H7 (cell line): ENCODE data around the gene PSMA5. TPM values are rescaled to one million over a fixed set of nuclear protein-coding genes. Genes with fewer than 3 reads are reported as not detected.
"Not testable (repeated sequence)": the region's sequence is repeated elsewhere in the genome, so short reads cannot be mapped to it uniquely, and the experiment has no call there.

Source experiments
- DNase-seq: peaks from one replicate; pipeline ENCODE4 v3.0.0; 2012
- H3K27me3 ChIP-seq: 2 replicates; pipeline ENCODE4 v1.6.0; 2011; ENCODE audit warnings: mild to moderate bottlenecking, low read length; ENCODE audit not compliant: control insufficient read depth, insufficient read depth
- H3K36me3 ChIP-seq: replicated peaks from 2 replicates; pipeline ENCODE4 v1.5.1; 2011; ENCODE audit warnings: low read length; ENCODE audit not compliant: control insufficient read depth, insufficient read depth
- H3K4me3 ChIP-seq: 2 replicates; pipeline ENCODE4 v1.5.1; 2011; ENCODE audit warnings: low read depth, mild to moderate bottlenecking, control low read depth, low read length, moderate library complexity; ENCODE audit not compliant: insufficient read depth
- total RNA-seq: library from RNA; depleted of rRNA; stranded (reverse); fragments of >200 nt; shearing (Covaris generic); gene quantifications from 2 replicates; pipeline ENCODE4 v1.2.3, GENCODE V29; 2014

Gene PSMA5
- total RNA-seq, 1 experiment from 2014 or later: 141 TPM

DNA sequence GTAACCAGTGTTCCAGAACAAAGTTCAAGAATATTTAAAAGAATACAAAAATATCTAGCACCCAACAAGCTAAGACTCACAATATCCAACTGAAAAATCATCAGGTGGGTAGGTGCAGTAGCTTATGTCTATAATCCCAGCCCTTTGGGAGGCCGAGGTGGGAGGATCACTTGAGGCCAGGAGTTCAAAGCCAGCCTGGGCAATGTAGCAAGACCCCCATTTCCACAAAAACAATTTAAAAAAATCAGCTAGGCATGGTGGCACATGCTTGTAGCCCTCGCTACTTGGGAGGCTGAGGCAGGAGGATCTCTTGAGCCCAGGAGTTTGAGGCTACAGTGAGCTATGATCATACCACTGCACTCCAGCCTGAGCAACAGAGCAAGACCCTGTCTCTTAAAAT lies 52.6 kb downstream of the PSMA5 start:
- not testable (repeated sequence) for DNase-seq, H3K36me3 ChIP-seq, H3K27me3 ChIP-seq, H3K4me3 ChIP-seq

- no peaks in the 10 kb centered on the region for H3K36me3 ChIP-seq
- H3K27me3 ChIP-seq: no peaks in the 10 kb centered on the region
- DNase-seq: peak; percentile 33
- no peak overlapping the region for H3K4me3 ChIP-seq
Observed at GRCh38 chr1:109373126-109373525, 53.1 kb downstream of the PSMA5 start.

GRCh38 chr1:109372281-109372680 lies 54.0 kb downstream of the PSMA5 start:
- no peak for DNase-seq
- H3K4me3 ChIP-seq: no peak overlapping the region
- H3K27me3 ChIP-seq: no peaks in the 10 kb centered on the region
- H3K36me3 ChIP-seq: no peaks in the 10 kb centered on the region

GRCh38 chr1:109371341-109371739 lies 54.9 kb downstream of the PSMA5 start:
- Histone ChIP-seq H3K36me3 (peaks cover 2% of the 10 kb centered on the region; the same call in 1 of the 2 replicates), H3K4me3 (no peak overlapping the region), H3K27me3 (no peaks in the 10 kb centered on the region)
- DNase-seq: no peak

DNA sequence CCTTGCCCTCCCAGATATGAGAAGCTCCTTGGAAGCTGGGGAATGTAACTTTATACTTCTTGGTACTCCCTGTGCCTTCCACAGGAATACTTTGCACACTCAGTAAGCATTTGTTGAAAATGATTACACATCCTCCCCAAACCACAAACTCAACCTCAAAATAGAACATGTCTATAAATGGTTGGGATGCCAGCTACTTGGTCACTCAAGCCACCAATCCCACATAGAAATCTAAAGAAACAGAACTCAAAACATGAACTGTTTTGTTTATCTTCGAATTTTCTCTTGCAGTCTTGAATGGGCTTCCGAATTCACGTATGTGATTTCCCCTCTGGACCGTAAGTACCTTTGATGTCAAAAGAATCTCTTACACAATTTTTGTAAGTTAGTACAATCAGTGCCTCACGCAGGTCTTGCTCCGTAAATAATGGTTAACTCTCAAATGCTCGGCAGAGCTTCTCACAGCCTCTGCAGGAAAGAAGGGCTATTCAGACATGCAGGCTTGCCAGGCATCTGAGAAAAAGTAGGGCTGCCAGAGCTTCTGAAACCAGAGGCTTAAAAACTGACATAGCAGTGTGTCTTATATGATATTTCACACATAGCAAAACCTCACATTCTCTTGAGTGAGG lies 55.4 kb downstream of the PSMA5 start:
- Histone ChIP-seq H3K27me3 (no peaks in the 10 kb centered on the region), H3K4me3 (no peak overlapping the region), H3K36me3 (peaks cover 2% of the 10 kb centered on the region; the same call in 1 of the 2 replicates)
- DNase-seq: no peak

DNA sequence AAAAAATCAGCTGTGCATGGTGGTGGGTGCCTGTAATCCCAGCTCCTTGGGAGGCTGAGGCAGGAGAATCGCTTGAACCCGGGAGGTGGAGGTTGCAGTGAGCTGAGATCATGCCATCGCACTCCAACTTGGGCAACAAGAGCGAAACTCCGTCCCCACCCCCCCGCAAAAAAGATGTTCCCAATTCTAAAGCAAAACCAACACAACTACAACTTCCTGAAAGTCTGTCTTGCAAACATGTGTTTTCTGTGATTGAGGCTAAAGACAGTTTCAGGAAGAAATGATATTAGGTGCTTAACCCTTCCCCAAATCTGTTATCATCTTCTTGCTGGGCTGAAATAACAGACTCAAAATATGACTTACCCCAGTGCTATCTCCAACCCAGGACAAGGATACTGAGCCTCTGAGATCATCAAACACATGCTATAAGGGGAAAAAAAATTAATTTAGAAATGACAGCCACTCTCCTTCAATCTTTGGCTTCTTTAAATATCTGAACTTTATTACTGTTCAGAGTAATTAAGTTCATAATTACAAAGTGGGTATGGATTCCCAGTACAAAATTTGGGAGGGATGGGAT lies 57.0 kb downstream of the PSMA5 start:
- peaks cover 2% of the 10 kb centered on the region; the same call in 1 of the 2 replicates for H3K36me3 ChIP-seq
- no peak overlapping the region for H3K4me3 ChIP-seq
- DNase-seq: no peak

DNA sequence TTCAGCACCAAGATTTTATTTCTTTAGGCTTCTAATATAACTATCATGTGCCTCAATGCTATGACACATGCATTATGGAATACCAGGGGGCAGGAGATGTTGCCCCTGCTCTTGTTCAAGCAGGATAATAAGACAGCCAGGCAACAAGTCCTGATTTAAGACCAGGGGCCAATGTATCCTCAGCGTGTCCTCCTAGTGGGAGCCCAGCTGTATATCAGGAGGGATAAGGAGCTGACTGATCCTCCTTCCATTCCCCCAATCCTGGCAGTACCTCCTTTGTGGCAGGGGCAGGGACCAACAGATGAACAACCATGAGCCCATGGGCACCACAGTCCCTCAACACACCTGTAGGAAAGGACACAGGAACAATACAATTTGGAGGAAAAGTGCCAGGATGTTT lies 57.8 kb downstream of the PSMA5 start:
- Histone ChIP-seq H3K27me3 (no peaks in the 10 kb centered on the region), H3K4me3 (no peak overlapping the region), H3K36me3 (peaks cover 2% of the 10 kb centered on the region; the same call in 1 of the 2 replicates)
- peak; percentile 46 for DNase-seq

More for the DNA sequence above, 57.0 kb downstream of the PSMA5 start:
- no peaks in the 10 kb centered on the region for H3K27me3 ChIP-seq

DNA sequence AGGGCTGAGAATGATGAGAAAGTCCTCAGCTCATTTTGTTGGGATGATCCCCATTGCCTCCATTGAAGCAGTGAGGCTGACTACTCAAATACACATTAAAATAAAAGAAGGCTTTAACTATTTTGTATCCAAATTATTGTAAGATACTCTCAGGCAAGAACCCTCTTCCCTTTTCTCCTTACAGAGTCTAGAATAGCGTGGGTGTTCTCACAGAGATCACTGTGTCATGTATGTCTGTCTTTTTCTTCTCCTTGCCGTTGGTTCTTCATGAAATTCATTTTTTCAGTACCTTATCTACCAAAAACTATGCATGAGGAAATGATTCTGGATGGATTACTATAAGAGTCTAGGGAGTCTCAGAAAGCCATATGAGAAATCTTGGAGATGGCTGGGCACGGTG lies 58.6 kb downstream of the PSMA5 start:
- Histone ChIP-seq H3K27me3 (no peaks in the 10 kb centered on the region), H3K36me3 (peaks cover 2% of the 10 kb centered on the region; the same call in 1 of the 2 replicates), H3K4me3 (no peak overlapping the region)
- no peak for DNase-seq

DNA sequence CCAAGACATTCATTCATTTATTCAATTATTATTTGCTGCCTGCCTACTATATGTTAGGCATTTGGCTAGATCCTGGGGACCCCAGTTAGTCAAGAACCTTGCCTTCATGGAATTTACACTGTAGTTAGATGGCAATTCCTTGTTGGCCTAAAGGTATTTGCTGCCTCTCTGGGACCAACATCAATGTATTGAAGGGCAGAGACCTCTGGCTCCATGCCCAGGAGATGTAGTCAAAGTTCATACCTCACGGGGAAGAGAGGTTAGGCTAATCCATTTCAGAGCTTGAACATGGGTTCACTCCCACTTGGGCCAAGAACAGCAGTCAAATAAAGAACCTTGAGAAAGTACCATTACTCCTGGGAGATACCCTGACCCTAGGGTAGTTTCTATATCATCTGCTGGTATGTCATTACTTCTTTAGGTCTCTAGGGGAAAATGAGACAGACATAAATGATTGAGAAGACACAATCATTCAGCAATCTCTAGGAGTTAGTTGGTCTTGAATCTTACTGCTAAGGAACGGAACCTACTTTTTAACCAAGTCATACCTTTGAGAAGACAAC lies 60.5 kb downstream of the PSMA5 start:
- DNase-seq: no peak
- peaks cover 2% of the 10 kb centered on the region; the same call in 1 of the 2 replicates for H3K36me3 ChIP-seq
- no peak overlapping the region for H3K4me3 ChIP-seq
- H3K27me3 ChIP-seq: no peaks in the 10 kb centered on the region

DNA sequence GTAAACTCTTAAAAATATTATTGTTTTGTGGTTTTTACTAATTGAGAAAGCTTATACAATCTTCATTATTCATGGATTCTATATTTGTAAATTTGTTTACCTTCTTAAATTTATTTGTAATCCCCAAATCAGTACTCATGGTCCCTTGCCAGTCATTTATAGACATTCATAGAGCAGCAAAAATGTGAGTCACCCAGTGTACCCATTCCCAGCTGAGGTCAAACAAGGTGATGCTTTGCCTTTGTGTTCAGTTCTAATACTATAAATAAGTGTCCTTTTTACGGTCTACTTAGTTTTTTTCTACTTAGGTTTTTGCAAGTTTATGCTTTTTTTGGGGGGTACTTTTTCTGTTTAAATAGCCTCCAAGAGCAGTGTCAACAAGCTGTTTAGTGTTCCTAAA lies 64.6 kb downstream of the PSMA5 start:
- Histone ChIP-seq H3K27me3 (no peaks in the 10 kb centered on the region), H3K36me3 (peaks cover 2% of the 10 kb centered on the region; the same call in 1 of the 2 replicates), H3K4me3 (no peak overlapping the region)
- no peak for DNase-seq

- Histone ChIP-seq H3K27me3 (no peaks in the 10 kb centered on the region), H3K4me3 (no peak overlapping the region), H3K36me3 (no peaks in the 10 kb centered on the region)
- DNase-seq: no peak
Observed at GRCh38 chr1:109361069-109361468, 65.2 kb downstream of the PSMA5 start.

GRCh38 chr1:109357616-109358015 lies 68.6 kb downstream of the PSMA5 start:
- Histone ChIP-seq H3K27me3 (no peaks in the 10 kb centered on the region), H3K4me3 (no peak overlapping the region), H3K36me3 (peaks cover 2% of the 10 kb centered on the region)
- no peak for DNase-seq

DNA sequence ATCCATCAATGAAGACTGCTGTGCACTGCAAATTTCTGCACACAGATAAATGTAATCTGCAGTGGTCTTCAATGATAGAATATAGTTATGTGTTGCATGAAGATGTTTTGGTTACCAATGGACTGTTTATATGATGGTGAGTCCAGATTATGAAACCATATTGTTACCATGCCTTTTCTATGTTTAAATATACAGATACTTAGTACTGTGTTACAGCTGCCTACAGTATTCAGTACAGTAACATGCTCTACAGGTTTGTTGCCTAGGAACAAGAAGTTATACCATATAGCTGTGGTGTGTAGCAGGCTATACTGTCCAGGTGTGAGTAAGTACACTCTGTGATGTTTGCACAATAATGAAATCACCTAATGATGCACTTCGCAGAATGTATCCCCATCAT lies 69.3 kb downstream of the PSMA5 start:
- DNase-seq: no peak
- peaks cover 4% of the 10 kb centered on the region for H3K36me3 ChIP-seq
- no peaks in the 10 kb centered on the region for H3K27me3 ChIP-seq
- H3K4me3 ChIP-seq: no peak overlapping the region

- H3K4me3 ChIP-seq: no peak overlapping the region
- H3K27me3 ChIP-seq: no peaks in the 10 kb centered on the region
- DNase-seq: no peak
- peaks cover 6% of the 10 kb centered on the region for H3K36me3 ChIP-seq
Observed at GRCh38 chr1:109356505-109356904, 69.7 kb downstream of the PSMA5 start.

DNA sequence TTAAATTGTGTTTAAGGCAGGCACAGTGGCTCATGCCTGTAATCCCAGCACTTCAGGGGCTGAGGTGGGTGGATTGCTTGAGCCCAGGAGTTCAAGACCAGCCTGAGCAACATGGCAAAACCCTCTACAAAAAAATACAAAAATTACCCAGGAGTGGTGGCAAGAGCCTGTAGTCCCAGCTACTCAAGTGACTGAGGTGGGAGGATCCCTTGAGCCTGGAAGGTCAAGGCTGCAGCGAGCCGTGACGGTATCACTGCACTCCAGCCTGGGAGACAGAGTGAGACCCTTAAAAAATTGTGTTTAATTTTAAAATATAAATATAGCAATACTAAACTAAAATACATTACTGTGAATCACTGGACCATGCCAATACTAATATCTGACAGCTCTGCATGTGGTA lies 71.3 kb downstream of the PSMA5 start:
- Histone ChIP-seq H3K27me3 (no peaks in the 10 kb centered on the region), H3K36me3 (peaks cover 11% of the 10 kb centered on the region), H3K4me3 (no peak overlapping the region)
- no peak for DNase-seq
